HG02798 (cell line): ENCODE measurements around the gene PKP1.

ENCODE experiments used
- ATAC-seq: cut with Tn5 transposase; IDR thresholded peaks from one replicate; pipeline ENCODE4 v1.9.1; 2021; ENCODE audit warnings: mild to moderate bottlenecking; ENCODE audit not compliant: unreplicated experiment, poor library complexity

Gene PKP1

GRCh38 chr1:201360901-201361651 lies 77.8 kb downstream of the PKP1 start:
- ATAC-seq: no peak

DNA sequence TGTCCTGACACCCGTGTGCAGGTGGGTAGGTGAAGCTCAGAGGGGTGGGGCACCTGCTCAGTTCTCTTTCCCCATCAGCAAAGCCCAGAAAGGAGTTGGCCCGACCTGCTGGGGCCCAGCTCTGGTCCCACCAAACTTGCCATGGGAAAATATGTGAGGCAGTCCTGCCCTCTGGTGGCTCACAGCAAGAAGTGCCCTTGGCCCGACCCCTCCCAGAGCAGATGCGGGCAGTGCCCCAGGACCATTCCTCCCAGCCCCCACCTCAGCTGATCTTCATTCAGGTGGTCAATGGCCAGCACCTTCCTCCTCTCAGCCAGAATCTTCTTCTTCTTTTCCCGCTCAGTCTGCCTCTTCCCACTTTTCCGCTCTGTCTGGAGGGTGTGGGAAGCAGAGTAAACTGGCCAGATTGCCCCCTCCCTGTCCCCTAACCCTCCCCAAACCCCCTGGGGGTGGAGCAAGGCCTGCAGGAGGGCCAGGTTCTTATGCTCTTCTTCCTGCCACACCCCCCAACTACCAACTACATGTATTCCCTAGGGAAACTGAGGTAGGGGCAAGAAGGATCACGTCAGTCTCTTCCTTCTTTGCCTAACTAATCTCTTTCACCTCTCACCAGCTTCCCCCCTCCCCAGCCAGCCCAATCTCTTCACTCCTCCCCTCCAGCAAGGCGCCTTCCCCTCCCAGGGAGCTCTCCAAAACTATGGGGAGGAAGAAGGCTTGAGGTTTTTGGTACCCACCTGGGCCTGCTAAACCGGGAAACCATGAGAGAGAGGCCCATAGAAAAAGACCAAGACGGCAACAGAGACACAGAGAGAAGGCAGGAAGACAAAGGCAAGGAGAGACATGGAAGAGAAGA lies 78.6 kb downstream of the PKP1 start:
- no peak for ATAC-seq

GRCh38 chr1:201362906-201363305 lies 79.6 kb downstream of the PKP1 start:
- ATAC-seq: no peak

- ATAC-seq: no peak
Measured at GRCh38 chr1:201363467-201363866, 80.2 kb downstream of the PKP1 start.

DNA sequence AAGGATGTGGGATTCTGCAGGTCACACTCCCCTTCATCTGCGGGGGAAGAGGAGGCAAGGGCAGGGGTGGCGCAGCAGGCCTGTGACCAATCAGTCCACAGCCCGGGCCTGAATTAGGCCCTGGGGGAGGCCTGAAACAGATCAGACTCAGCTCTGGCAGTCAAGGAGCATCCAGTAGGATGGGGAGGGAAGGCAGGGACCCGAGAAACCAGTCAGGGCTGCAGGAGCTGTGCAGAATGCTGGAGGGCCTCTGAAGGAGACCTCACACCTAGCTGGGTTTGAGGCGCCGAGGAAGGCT lies 81.5 kb downstream of the PKP1 start:
- ATAC-seq: no peak

- ATAC-seq: no peak
Measured at GRCh38 chr1:201365251-201365650, 81.9 kb downstream of the PKP1 start.

GRCh38 chr1:201366696-201367095 lies 83.4 kb downstream of the PKP1 start:
- ATAC-seq: no peak

- no peak for ATAC-seq
Measured at GRCh38 chr1:201369209-201369608, 85.9 kb downstream of the PKP1 start.

DNA sequence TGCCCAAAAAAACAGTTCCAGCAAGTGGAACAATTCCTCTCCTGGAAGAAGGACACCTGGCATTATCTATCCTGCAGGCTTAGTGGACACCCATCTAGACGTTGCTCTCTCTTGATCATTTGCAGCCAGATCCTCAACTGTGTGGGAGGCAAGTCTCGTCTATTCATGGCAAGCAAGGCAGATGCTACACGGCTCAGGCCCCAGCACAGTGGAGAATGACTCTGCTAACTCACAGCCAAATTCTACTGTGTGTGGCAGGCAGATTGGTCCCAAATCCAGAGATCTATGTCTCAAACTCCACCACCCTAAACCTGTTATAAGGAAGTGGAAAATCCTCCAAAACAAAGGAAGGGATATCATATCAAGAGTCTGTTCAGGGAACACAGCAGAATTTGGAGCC lies 87.2 kb downstream of the PKP1 start:
- ATAC-seq: no peak

DNA sequence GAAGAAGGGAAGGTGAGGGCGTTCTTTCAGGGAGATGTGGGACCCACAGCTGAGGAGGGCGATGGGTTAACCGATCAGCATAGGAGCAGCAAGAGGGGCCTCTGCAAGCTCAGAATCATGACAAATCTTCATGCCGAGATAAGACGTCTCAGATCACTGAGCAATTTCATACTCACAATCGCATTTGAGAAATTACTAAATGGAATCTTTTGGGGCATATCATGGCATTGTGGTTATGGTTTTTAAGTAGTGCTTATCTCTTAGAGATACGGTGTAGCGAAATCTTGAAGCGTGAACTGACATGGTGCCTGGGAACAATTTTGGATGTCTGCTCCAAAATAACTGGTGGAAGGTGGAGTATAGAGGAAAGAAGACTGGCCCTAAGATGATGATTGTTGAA lies 88.0 kb downstream of the PKP1 start:
- no peak for ATAC-seq

- no peak for ATAC-seq
Measured at GRCh38 chr1:201371792-201372191, 88.5 kb downstream of the PKP1 start.

- no peak for ATAC-seq
Measured at GRCh38 chr1:201374364-201374763, 91.1 kb downstream of the PKP1 start.

DNA sequence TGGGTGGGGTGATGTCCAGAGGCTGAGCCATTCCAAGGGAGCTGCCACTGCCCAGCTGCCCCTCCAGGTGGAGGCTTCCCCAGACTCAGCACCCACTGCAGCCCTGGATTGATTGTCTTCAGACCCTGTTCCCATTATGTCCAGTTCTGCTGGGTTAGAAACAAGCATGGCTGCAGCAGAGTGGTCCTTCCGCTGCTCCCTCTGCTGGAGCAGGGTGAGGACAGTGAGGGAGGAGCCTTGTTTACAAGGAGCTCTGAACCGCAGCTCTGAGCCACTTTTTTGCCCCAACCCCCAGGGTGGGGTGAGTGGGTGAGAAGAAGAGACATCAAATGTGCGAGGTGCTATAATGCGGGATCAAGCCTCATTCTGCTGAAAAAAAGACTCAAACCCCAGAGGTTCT lies 91.9 kb downstream of the PKP1 start:
- no peak for ATAC-seq

- ATAC-seq: no peak
Measured at GRCh38 chr1:201376107-201376463, 92.8 kb downstream of the PKP1 start.

DNA sequence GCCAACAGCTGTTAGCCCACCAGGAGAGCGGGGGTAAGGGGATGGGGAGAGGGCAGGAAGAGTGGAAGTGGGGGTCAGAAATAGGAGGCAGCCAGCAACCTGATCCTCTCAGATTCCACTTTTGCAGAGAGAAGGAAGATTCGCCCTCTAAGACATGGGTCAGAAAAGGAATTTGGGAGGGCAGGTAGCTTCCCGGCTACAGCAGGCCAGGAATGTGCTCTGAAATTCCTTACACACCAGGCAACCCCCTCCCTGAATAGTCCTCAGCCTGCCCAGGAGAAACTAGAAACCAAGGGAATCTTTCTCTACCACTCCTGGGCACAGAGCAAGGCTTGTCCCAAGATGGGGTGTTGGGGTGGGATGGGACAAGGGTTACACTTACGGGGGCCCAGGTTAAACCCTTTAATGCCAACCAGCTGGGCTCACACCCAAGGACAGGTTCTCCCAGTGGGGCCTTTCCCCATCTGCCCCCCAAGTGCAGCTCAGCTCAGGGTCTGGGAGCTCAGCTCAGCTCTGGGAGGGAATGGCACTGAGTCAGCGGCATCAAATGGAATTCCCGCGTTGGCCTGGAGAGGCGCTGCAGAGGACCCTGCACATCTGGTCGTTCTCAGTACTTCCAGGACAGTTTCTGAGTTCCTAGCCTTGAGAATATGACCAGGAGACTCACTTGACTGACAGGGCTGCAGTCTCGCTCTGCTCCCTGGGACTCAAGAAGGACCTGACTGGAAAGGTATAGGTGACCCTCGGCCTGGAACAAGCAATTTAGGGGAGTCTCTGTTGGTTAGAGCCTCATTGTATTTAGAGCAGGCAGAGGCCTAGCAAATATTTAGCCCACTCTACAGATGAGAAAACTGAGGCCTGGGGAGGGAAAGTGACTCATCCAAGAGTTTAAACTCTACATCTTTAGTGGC lies 93.4 kb downstream of the PKP1 start:
- ATAC-seq: peak; percentile 42

GRCh38 chr1:201377611-201378092 lies 94.3 kb downstream of the PKP1 start, which contains the start of gene TNNT2:
TNNT2 (minus strand) TSS chr1:201377680; CDS start chr1:201373254, 4,426 bp downstream.
- no peak for ATAC-seq

DNA sequence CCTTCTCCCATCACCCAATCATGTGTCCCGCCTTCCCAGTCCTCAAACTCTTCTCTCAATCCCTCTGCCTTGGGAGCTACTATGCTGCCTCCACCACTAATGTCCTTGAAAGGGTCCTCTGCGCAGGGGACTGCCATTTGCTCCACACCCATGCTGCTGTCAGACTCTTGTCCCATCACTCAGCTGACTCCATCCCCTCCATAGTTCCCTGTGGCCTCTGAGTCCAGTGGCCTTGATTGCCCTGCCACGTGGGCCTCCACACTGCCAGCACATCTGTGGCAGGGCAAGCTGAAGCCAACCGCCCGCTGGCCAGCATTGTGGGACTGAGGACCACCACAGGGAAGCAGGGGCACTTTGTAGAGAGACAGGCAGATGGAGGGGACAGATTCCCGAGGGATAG lies 95.5 kb downstream of the PKP1 start:
- no peak for ATAC-seq

DNA sequence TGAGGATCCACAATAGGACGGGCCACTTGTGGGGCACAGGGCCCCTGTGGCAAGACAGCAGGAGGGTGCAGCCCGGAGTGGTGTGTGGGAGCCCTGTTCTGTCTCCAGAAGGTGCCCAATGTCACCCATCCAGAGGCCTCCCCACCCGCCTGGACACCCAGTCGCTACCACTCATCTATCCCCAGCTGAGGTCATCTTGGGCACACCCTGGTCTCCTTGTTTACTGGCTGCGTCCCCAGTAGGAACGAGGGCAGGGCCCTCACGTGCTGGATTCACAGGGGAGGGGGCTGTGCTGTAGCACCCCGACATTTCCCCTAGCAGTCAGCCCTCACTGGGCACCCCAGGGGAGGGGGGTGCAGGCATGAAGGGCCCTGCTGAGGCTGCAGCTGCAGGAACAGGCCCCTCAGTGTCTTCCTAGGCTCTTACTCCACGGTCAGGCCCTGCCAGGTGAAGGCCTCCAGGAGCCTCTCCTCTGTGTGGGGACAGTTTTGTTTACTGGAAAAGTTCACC lies 96.5 kb downstream of the PKP1 start:
- no peak for ATAC-seq

- ATAC-seq: no peak
Measured at GRCh38 chr1:201381130-201381529, 97.8 kb downstream of the PKP1 start.
